ENCODE data around the gene ADCY9. TPM values are rescaled to one million over a fixed set of nuclear protein-coding genes. Genes with fewer than 3 reads are reported as not detected.
"Not testable (repeated sequence)": the region's sequence is repeated elsewhere in the genome, so short reads cannot be mapped to it uniquely, and the experiment has no call there.

Gene ADCY9
- polyA plus RNA-seq, 3 donors, result 7.0 to 8.4 (median 8.2) TPM

- no peak for DNase-seq (ENCODE audit: low read depth in 3 of 3, low spot score in 2 of 3)
Observed at GRCh38 chr16:3959148-3959547, 157.1 kb downstream of the ADCY9 start.

DNA sequence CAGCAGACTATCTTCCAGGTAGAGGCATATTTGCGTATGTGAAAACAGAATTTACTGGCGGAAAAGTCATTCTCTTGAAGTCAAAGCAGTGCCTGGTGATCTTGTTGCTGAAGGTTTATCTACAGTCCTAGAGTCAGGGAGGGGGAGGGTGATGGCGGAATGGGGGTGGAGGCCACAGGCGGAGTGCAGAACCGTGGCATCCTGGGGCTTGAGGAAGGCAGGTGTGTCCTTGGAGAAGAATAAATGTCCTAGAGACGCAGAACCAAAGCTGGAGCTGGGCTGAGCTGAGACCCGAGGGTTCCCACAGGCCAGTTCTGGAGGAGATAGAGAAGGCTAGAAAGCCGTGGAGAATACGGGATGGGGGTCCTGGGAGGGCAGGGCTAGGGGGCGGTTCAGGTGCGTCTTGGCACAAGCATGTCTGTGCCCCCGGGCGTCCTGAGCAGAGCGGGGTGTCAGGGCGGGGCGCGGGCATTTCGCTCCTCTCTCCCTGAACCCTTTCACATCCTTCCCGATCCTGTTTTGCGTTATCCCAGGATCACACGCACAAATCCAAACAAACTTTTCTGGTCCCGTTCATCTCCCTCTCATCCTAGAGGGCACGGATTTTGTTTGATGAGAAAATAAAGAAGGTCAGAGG is 158.8 kb downstream of the ADCY9 start:
- no peak for DNase-seq (ENCODE audit: low read depth in 3 of 3, low spot score in 2 of 3)

DNA sequence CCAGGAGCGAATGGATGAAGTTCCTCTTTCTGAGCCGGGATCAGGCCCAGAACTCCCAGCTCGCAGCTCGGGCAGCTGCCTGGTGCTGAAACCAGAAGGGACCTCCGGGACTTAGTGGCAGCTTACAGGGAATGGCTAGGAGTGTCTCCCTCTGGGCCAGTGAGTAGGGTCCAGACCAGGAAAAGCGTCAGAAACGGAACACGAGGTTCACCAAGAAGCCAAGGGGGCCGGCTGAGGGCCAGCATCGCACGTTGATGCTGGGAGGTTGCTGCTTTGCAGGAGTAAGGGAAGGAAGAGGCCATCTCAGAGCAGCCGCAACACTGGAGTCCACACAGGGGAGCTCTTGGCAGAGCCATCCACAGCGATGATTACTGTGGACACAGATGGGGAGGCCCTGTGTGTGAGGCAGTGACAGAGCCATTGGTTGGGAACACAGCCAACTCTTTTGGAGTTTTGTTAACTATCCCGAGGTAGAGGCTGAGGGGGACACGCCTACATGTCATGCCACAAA is 161.8 kb downstream of the ADCY9 start:
- no peak for DNase-seq (ENCODE audit: low read depth in 3 of 3, low spot score in 2 of 3)

- DNase-seq (ENCODE audit: low read depth in 3 of 3, low spot score in 2 of 3), result no peak
Observed at GRCh38 chr16:3953728-3954410, 162.4 kb downstream of the ADCY9 start.

- DNase-seq (ENCODE audit: low read depth in 3 of 3, low spot score in 2 of 3), result no peak
Observed at GRCh38 chr16:3952737-3953131, 163.5 kb downstream of the ADCY9 start.

DNA sequence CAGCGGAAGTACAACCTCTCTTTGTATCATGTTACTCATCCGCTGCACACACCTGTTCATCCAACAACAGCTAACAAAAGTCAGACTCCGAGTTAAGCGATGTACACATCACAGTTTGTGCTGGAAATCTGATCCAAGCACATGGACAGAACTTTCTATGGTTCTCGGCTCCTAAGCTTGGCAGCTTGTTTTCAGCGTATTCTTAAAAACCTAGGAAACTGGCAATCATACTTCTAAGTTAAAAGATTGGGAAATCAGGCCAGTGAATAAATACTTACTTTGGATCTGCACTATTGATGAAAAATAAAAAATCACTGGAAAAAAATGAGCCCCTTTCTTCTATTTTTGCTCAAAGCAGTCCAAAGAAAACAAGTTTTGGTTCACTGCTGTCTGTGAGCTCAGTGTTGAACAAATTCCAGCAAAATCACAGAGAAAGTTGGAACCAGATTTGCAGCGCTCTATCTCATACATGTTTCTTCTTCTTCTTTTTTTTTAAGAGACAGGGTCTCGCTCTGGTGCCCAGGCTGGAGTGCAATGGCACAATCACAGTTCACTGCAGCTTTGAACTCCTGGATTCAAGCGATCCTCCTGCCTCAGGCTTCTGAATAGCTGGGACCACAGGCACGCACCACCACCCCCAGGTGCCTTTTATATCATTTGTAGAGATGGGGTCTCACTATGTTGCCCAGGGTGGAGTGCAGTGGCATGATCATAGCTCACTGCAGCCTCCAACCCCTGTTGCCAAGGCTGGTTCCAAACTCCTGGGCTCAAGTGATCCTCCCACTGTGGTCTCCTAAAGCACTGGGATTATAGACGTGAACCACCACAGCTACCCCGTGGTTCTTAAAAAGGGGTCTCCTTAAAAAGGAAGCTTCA is 164.1 kb downstream of the ADCY9 start:
- no peak for DNase-seq (ENCODE audit: low read depth in 3 of 3, low spot score in 2 of 3)

GRCh38 chr16:3951380-3951779 is 164.9 kb downstream of the ADCY9 start:
- not testable (repeated sequence) for DNase-seq (ENCODE audit: low read depth in 3 of 3, low spot score in 2 of 3)

DNA sequence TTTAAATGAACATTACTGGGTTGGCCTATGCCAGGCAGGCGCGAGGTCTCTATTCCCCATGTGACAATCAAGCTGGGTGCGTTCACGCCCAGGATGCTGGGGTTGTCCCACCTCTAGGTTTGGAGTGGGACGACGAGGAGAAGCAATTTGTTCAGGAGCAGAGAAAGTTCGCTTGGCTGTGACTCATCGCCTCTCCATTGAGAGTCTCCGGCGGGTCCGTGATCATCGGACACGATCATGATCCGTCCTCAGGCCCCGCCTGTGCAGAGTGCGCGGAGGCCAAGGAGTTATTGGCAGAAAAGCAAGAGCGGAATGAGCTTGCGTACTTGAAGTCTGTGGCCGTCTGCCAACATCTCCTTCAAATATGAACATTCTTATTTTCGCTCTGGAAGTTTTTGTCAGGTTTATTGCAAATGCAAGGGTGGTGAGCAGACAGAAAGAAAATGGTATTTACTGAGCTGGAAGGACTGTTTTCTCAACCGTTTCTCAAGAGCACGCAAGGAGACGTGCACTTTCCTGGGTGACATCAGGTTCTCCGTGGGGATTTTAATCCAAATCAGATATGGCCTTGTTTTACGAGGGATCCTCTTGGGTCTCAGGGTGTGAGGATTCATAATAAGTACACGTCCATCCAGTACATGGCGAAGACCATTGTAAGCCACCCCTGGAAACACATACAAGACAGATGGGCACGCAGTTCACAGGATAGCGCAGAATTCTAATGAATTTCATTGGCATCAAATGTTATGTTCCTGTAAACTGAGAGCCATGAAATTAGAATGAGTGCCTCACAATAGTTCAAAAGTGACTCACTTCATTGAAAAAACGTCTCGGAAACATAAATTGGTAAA is 165.7 kb downstream of the ADCY9 start:
- DNase-seq (ENCODE audit: low read depth in 3 of 3, low spot score in 2 of 3), result peak in 1 of 3 donors; percentile 56

DNA sequence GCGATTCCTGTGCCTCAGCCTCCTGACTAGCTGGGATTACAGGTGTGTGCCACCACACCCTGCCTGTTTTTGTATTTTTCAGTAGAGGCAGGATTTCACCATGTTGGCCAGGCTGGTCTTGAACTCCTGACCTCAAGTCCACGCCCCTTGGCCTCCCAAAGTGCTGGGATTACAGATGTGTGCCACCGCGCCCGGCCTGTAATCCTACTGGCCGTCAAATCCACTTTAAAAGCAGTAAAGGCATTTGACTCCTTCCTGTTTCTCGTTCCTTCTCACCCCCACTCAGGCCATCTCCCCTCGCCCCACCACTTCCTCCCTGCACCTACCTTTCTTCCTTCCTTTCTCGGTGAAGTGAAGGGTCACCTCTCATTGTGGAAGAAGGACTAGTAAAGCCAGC is 166.3 kb downstream of the ADCY9 start:
- no peak for DNase-seq (ENCODE audit: low read depth in 3 of 3, low spot score in 2 of 3)

GRCh38 chr16:3949287-3949686 is 167.0 kb downstream of the ADCY9 start:
- DNase-seq (ENCODE audit: low read depth in 3 of 3, low spot score in 2 of 3), result peak in 1 of 3 donors; percentile 48

GRCh38 chr16:3948378-3948995 is 167.8 kb downstream of the ADCY9 start:
- DNase-seq (ENCODE audit: low read depth in 3 of 3, low spot score in 2 of 3), result no peak

- no peak for DNase-seq (ENCODE audit: low read depth in 3 of 3, low spot score in 2 of 3)
Observed at GRCh38 chr16:3946604-3947180, 169.6 kb downstream of the ADCY9 start.

GRCh38 chr16:3945751-3946603 is 170.3 kb downstream of the ADCY9 start:
- DNase-seq (ENCODE audit: low read depth in 3 of 3, low spot score in 2 of 3), result peak in 2 of 3 donors; percentile 63 to 80

GRCh38 chr16:3944457-3944856 is 171.8 kb downstream of the ADCY9 start:
- DNase-seq (ENCODE audit: low read depth in 3 of 3, low spot score in 2 of 3), result not testable (repeated sequence)

- DNase-seq (ENCODE audit: low read depth in 3 of 3, low spot score in 2 of 3), result not testable (repeated sequence)
Observed at GRCh38 chr16:3942146-3942545, 174.1 kb downstream of the ADCY9 start.

GRCh38 chr16:3938843-3939624 is 177.2 kb downstream of the ADCY9 start:
- DNase-seq (ENCODE audit: low read depth in 3 of 3, low spot score in 2 of 3), result peak in 1 of 3 donors; percentile 56

GRCh38 chr16:3938471-3938842 is 177.8 kb downstream of the ADCY9 start:
- DNase-seq (ENCODE audit: low read depth in 3 of 3, low spot score in 2 of 3), result no peak
